NCI-H2107 treated with DMSO at 0.1 percent for 48 hours (cell line): ENCODE data around the gene NAA38.
"Not testable (repeated sequence)": the region's sequence is repeated elsewhere in the genome, so short reads cannot be mapped to it uniquely, and the experiment has no call there.

Source experiments
- DNase-seq: peaks from one replicate; lab custom pipeline; 2025; ENCODE audit not compliant: unreplicated experiment; lab: John Stamatoyannopoulos, UW

The NAA38 gene

DNA sequence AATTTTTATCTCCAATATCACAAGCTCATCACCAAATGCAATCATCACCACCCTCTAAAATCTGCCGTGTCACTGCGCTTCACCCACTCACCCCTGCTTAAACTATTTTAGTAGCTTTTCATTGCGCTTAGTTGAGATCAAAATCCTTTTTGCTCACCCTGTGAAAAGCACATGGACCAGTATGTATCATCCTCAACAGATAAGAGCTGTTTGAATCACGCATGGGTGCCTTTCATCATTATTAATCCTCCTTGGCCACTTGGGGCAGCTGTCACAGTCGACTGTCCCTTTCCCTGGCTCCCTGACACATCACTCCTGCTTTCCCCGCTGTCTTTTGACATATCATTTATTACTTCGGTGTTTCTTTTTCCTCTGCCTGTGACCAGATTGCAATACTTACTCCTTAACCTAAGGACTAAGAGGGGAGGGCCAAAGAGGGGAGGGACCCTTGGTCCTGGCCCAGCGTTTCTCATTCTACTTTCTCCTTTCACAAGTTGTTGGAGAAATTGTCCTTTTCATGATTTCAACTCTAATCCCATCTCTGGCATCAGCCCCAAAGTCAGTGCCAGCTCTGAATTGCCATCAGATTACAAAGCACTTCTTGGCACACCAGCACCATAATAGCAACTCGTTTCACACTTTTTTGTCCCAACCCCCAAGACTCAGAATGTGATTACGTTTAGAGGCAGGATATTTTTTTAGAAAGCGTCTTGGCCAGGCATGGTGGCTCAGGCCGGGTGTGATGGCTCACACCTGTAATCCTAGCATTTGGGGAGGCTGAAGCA, 32.0 kb downstream of the NAA38 start:
- no peak for DNase-seq

DNA sequence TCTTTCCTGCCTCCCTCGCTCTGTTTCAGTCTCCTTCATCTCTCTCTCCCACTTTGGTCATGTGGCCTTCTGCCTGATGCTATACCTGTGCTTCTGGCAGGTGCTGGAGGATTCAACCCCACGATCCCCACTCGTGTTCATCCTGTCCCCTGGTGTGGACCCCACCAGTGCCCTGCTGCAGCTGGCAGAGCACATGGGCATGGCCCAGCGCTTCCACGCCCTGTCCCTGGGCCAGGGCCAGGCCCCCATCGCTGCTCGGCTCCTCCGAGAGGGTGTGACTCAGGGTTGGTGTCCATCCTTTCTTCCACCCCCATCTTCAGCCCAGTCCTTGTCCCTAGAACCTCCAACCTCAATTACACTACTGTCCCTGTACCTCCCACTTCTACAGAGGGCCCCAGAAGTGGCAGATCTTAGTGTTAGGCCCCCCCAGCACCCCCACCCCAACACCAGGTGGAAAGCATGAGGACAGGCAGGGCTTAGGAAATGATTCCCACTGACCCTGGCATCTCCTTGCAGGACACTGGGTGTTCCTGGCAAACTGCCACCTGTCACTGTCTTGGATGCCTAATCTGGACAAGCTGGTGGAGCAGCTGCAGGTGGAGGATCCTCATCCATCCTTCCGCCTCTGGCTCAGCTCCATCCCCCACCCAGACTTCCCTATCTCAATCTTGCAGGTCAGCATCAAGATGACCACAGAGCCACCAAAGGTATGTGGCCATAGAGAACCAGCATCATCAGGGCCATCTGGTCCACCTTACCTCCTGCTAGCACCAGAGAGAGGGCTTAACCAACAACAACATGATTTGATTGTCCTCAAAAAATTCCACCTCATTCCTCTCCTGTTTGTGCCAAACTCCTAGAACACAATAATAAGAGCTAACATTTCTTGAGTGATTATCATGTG, 33.1 kb downstream of the NAA38 start:
- DNase-seq, result no peak

GRCh38 chr17:7823581-7824001, 33.8 kb downstream of the NAA38 start:
- DNase-seq, result no peak

DNA sequence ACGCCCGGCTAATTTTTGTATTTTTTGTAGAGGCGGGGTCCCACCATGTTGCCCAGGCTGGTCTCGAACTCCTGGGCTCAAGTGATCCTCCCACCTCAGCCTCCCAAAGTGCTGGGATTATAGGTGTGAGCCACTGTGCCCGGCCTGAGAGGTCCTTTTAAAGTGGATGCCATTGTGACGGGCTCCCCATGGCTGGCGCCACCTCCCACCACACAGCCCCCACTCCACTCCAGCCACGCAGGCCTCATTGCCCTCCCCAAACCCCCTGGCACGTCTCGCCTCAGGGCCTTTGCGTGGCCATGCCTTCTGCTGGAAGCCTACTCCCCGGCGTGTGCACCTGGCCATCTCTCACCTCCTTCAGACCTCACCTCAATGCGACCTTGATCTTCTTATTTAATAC, 35.2 kb downstream of the NAA38 start:
- no peak for DNase-seq

DNA sequence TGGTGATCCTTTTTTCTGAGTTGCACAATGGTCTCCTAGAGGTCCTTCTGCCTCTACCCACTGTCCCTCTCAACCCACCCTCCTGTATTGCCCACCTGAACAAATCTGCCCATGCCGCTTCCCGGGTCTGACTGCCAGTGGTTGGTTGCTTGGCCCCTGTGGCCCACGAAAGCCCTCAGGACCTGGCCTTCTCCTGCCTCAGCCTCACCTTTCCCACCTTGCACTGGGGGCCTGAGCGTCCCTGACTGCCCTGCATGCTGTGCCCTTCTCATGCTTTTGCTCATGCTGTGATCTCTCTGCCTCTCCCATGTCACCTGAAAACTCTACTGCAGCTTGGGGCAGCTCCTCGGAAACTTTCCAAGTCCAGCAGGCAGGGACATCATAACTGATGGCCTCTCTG, 37.1 kb downstream of the NAA38 start:
- no peak for DNase-seq

DNA sequence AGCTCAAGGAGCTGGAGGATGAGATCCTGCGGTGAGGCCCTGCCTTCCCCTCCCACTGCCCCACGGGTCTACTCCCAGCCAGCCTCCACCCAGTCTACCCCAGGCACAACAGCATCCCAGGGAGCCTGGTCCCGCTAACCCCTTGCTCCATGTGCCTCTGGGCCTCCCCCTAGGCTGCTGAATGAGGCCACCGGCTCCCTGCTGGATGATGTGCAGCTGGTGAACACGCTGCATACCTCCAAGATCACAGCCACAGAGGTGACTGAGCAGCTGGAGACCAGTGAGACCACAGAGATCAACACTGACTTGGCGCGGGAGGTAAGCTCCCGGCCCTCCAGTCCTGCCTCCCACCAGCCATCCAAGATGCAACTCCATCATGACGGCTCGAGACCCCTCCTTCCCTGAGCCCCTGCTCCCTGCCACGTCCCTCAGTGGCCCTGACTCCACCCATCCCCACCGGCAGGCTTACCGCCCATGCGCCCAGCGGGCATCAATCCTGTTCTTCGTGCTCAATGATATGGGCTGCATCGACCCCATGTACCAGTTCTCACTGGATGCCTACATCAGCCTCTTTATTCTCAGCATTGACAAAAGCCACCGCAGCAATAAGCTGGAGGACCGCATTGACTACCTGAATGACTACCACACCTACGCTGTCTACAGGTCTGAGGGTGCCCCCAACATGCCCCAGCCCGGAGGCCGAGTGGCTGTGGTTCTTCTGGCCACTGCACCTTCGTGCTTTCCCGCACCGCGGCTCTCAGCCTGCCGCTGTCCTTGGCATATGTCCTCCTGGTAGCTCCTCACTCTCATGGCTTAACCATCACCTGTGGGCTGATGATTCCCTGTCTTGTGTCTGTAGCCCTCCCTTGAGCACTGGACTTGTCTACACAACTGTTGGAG, 38.4 kb downstream of the NAA38 start:
- no peak for DNase-seq

DNA sequence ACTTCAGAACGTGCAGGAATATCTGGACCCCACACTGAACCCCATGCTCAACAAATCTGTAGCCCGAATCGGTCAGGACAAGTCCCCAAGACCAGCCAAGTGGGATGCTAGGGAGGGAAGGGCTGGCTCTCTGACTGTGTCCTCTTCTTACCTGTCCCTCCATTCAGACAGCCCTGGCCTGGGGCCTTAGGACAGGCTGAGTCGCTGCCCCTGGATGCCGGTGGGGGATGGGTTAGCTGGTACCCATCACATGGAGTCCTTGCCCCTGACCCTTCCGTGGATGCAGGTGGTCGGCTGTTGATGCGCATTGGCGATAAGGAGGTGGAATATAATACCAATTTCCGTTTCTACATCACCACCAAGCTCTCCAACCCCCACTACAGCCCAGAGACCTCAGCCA, 39.3 kb downstream of the NAA38 start:
- no peak for DNase-seq

GRCh38 chr17:7817643-7817964, 39.8 kb downstream of the NAA38 start:
- no peak for DNase-seq

- DNase-seq, result no peak
Measured at GRCh38 chr17:7816926-7817642, 40.3 kb downstream of the NAA38 start.

DNA sequence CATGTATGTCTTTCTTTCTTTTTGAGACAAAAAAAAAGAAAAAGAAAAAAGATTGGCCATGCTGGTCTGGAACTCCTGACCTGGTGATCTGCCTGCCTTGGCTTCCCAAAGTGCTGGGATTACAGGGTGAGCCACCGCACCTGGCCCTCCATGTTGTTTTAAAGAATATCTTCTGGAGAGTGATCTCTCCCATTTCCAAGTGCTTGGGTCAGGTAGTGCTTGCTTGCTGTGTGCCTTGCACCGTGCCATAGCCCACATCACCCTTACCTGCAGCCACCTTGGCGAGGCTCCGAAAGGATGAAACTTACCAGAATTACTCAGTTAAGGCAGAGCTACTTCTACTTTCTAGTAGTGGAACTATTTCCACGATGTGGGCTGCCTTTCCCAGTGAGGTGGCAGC, 42.4 kb downstream of the NAA38 start:
- no peak for DNase-seq

DNA sequence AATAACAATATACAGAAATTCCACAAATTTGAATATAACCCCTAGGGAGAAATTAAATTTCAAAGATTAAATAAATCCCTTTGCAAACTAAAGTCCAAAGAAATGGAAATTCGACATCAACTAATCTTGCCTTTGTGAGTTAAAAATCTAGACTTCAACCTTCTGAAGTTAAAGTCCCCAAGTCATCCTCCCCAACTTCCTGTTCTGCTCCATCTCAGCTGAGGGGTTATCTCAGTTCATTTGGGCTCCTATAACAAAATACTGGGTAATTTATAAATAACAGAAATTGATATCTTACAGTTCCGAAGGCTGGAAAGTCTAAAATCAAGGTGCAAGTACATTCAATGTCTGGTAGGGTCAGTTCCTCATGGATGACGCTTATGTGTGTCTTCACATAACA, 46.1 kb downstream of the NAA38 start:
- no peak for DNase-seq

DNA sequence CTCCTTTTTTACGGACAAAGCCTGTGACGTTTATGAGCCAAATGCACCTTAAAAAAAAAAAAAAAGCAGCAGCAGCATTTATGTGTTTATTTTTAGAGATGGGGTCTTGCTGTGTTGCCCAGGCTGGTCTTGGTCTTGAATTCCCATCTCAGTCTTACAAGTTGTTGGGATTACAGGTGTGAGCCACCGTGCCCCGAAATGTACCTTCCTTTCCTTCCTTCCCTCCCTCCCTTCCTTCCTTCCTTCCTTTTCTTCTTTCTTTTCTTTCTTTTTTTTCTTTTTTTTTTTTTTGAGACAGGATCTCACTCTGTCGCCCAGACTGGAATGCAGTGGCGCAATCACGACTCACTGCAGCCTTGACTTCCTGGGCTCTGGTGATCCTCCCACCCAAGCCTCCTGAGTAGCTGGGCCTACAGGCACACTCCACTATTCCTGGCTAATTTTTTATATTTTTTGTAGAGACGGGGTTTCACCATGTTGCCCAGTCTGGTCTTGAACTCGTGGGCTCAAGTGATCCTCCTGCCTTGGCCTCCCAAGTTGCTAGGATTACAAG, 47.5 kb downstream of the NAA38 start:
- DNase-seq, result not testable (repeated sequence)

- no peak for DNase-seq
Measured at GRCh38 chr17:7809086-7809790, 48.1 kb downstream of the NAA38 start.

DNA sequence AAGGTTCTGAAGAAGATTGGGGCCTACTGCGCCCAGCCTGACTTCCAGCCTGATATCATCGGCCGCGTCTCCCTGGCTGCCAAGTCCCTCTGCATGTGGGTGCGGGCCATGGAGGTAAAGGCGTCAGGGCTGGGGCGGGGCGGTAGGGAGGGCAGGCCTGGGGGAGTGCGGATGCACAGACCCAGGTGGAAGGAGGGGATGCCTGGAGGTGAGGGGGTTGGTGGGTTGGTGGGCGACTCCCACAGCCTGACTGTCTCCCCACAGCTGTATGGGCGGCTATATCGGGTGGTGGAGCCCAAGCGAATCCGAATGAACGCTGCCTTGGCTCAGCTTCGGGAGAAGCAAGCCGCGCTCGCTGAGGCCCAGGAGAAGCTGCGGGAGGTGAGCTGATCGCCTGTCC, 50.2 kb downstream of the NAA38 start:
- no peak for DNase-seq
